ENCODE results near the gene LRBA.

DNA sequence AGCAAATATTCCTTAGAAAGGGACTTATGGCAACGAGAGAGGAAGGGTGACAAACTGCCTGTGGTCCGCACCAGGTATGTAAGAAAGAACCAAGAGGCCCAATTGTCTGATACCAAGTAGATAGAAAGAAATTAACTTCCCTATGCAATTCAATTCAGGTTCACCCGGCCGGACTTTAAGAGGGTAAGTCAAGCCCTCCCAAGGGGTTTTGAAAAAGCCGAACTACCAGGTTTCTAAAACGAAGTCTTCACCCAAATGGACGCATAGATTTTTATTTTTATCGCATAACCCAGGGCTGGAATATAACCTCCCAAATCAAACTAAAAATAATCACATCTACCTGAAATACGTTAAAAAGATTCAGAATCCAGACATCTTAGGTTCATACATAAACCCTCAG lies 434.8 kb downstream of the LRBA start:
- no peak for TF ChIP-seq EZH2 (IDR thresholded peaks at IDR 0.05; ENCODE audit: borderline replicate concordance, low read depth, low read length, severe bottlenecking)
- TF ChIP-seq, protein P1, sequence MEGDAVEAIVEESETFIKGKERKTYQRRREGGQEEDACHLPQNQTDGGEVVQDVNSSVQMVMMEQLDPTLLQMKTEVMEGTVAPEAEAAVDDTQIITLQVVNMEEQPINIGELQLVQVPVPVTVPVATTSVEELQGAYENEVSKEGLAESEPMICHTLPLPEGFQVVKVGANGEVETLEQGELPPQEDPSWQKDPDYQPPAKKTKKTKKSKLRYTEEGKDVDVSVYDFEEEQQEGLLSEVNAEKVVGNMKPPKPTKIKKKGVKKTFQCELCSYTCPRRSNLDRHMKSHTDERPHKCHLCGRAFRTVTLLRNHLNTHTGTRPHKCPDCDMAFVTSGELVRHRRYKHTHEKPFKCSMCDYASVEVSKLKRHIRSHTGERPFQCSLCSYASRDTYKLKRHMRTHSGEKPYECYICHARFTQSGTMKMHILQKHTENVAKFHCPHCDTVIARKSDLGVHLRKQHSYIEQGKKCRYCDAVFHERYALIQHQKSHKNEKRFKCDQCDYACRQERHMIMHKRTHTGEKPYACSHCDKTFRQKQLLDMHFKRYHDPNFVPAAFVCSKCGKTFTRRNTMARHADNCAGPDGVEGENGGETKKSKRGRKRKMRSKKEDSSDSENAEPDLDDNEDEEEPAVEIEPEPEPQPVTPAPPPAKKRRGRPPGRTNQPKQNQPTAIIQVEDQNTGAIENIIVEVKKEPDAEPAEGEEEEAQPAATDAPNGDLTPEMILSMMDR (IDR thresholded peaks at IDR 0.05; ENCODE audit: extremely low read depth in 1 of 2, insufficient read depth in 1 of 2, low read depth in 1 of 2, low read length in 2 of 2): no peak
- no peak for TF ChIP-seq POLR2A (IDR thresholded peaks at IDR 0.05; ENCODE audit: low read depth, low read length)
- TF ChIP-seq MYC (IDR thresholded peaks at IDR 0.05; ENCODE audit: low read depth, low read length): no peak
- TF ChIP-seq, protein P2, sequence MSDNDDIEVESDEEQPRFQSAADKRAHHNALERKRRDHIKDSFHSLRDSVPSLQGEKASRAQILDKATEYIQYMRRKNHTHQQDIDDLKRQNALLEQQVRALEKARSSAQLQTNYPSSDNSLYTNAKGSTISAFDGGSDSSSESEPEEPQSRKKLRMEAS (IDR thresholded peaks at IDR 0.05; ENCODE audit: insufficient read depth, insufficient read length): no peak
- TF ChIP-seq JUN (IDR thresholded peaks at IDR 0.05; ENCODE audit: borderline replicate concordance, insufficient read depth, insufficient read length, low read depth): no peak
- no peak for TF ChIP-seq POLR2AphosphoS5 (IDR thresholded peaks at IDR 0.05; ENCODE audit: insufficient read depth, low read depth, low read length)
- TF ChIP-seq GATA2 (IDR thresholded peaks at IDR 0.05; ENCODE audit: insufficient read depth, insufficient read length, low read depth, low read length): no peak
- no peak for TF ChIP-seq FOS (IDR thresholded peaks at IDR 0.05; ENCODE audit: borderline replicate concordance, insufficient read depth, low read length)
